Measurements from ENCODE around the gene FTH1. TPM values are rescaled to one million over a fixed set of nuclear protein-coding genes. Genes with fewer than 3 reads are reported as not detected.
"Not testable (repeated sequence)": the region's sequence is repeated elsewhere in the genome, so short reads cannot be mapped to it uniquely, and the experiment has no call there.

FTH1 gene
- 1,000 to 10,000 TPM; 2,113 to 2,527 (median 2,145) TPM for polyA plus RNA-seq (ENCODE audit: insufficient read length in 4 of 4)

- DNase-seq (ENCODE audit: low read depth in 4 of 4, low spot score in 3 of 4): peak; percentile 83 to 86 (median 84)
Observed at GRCh38 chr11:61967116-61967923, at the start of gene FTH1. TSS of gene FTH1 (minus strand) at chr11:61967634. CDS start at chr11:61967425, 209 bp downstream.

DNA sequence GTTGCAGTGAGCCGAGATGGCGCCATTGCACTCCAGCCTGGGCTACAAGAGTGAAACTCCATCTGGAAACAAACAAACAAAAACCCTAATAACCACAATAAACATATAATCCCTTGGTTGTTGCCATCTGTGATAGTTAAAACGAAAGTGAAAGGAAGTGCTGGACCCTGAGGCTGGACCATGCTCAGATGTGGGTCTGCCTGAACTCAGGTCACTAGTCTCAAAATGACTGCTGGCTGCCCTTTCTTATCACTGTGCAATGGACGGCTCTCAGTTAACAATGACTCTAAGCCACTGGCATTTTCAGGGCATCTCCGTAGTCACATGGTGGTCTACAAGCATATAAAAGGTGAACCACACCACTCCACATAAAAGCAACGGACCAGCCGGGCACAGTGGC is 48.2 kb upstream of the FTH1 start:
- DNase-seq (ENCODE audit: low read depth in 4 of 4, low spot score in 3 of 4): no peak

GRCh38 chr11:62013537-62014476 is 46.4 kb upstream of the FTH1 start:
- no peak for DNase-seq (ENCODE audit: low read depth in 4 of 4, low spot score in 3 of 4)

GRCh38 chr11:62012832-62013461 is 45.5 kb upstream of the FTH1 start:
- DNase-seq (ENCODE audit: low read depth in 4 of 4, low spot score in 3 of 4): no peak

DNA sequence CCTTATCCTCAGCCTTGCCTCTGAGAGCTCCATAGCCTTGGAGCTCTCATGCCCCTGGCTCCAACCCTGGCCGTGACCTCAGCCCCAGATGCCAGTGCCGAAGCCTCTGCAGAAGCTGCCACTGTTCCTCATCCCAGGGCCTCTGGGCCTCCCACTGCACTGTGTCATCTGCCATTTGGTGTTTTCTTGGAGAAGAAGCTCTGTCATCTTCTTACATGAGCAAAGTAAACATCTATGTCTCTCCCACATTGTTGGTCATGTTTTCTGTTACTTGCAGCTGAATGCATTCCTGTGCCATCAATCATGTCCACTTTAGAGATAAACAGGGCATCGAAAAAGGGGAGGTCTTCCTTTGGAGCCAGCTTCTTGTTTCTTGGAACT is 45.0 kb upstream of the FTH1 start:
- DNase-seq (ENCODE audit: low read depth in 4 of 4, low spot score in 3 of 4): no peak

GRCh38 chr11:62011881-62012280 is 44.4 kb upstream of the FTH1 start:
- DNase-seq (ENCODE audit: low read depth in 4 of 4, low spot score in 3 of 4): no peak

- no peak for DNase-seq (ENCODE audit: low read depth in 4 of 4, low spot score in 3 of 4)
Observed at GRCh38 chr11:62010935-62011528, 43.6 kb upstream of the FTH1 start.

GRCh38 chr11:62008193-62008592 is 40.8 kb upstream of the FTH1 start:
- no peak for DNase-seq (ENCODE audit: low read depth in 4 of 4, low spot score in 3 of 4)

DNA sequence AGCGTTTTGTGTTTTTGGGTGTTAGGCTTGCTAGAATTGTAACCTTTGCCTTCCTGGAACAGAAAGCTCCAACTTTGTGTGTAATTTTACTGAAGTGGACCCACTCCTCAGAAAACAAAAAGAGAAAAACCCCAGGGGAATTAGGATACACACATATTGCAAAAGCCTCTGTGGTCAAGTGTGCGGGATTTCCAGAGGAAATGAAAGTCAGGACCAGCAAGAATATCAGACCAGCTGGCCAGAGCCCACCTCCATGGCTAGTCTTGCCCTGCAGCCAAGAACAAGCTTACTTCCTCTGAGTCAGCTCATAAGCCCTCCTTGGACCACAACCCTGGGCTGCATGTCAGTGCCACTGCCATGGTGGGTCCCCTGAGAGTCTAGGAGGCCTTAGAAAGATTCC is 37.0 kb upstream of the FTH1 start:
- no peak for DNase-seq (ENCODE audit: low read depth in 4 of 4, low spot score in 3 of 4)

GRCh38 chr11:62002283-62002682 is 34.8 kb upstream of the FTH1 start:
- DNase-seq (ENCODE audit: low read depth in 4 of 4, low spot score in 3 of 4): not testable (repeated sequence)

GRCh38 chr11:62001450-62002191 is 34.2 kb upstream of the FTH1 start:
- peak in 1 of 4 donors; percentile 26 for DNase-seq (ENCODE audit: low read depth in 4 of 4, low spot score in 3 of 4)

DNA sequence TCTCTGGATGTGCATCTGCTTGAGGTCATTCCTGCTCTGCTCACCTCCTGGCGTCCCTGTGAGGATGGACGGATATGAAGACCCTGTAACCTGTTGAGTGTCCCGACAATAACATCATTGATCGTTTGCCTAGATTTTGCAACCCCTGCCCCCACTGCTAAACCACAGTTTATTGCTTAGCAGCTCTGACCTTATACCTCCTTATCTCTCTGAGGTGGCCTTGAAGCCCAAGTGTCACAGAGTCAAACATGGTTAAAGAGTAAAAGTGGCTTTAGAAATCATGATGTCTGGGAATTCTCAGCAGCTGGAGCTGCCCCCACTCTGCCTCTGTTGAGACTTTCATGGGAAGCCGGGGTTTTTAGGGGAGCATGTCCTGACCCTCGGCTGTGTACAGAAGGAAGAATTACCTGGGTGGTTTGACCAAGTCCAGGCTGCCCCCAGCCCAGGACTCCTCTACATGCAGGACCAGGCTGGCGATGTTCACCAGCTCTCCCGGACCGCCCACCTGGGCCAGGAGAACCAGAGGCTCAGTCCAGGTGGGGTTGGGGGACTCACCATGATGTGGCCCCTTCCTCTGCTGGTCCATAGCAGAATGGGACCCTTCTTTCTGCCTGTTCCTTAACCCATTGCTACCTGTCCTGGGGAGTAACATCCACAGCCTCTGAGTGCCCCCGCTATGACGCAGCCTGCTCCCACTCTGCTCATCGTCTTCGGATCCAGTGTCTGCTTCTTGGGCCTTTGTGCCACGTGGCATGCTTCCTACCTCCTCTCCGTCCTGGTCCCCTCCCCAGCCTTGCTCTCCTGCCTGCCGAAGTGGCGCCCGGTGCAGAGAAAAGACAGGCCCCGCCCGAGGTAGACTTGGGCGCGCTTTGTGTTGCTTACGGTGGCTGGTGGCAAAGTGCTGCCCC is 33.4 kb upstream of the FTH1 start:
- DNase-seq (ENCODE audit: low read depth in 4 of 4, low spot score in 3 of 4): no peak

DNA sequence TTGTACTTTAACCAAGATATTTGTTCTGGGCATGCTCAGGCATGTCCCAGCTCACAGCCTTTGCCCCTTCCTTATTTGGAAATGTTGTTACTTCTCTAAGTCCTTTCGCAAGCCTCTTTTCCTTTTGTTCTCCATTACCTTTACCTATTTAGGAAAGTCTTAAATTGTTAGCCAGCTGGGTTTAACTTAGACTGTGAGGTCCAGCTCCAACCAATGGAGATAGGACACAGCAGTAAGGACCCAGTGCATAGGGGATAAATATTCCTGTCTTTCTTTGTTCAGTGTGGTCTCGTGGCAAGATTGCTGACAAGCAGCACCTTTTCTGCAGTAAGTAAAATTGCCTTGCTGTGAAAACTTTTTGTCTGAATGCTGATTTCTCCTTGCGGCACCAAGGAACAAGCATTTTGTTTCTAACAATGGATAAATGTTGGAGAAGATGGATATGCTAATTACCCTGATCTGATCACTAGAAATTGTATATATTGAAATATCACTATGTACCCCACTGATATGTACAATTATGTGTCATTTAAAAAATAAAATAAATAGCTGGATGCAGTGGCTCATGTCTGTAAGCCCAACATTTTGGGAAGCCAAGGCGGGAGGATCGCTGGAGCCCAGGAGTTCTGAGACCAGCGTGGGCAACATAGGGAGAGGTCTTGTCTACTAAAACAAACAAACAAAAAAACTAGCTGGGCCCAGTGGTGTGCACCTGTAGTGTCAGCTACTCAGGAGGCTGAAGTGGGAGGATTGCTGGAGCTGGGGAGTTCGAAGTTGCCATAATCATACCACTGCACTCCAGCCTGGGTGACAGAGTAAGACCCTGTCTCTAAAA is 31.9 kb upstream of the FTH1 start:
- no peak for DNase-seq (ENCODE audit: low read depth in 4 of 4, low spot score in 3 of 4)

DNA sequence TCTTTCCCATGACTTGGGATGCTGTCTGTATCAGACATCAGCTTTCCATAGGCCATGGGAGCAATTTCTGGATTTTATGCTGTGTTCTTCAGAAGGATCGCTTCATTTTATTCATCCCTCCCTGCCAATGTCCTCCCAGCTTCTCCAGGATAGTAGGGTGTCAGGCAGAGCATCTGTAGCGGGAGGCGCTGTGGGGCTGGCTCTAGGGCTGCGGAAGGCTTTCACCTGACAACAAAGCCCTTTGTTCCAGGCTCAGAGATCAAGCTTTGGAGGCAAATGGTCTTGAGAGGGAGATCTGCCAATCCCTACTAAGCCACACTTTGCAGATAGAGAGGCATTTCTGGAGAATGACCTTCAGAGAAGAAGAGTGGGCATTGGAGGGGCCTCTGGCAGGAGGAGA is 29.5 kb upstream of the FTH1 start:
- DNase-seq (ENCODE audit: low read depth in 4 of 4, low spot score in 3 of 4): no peak

DNA sequence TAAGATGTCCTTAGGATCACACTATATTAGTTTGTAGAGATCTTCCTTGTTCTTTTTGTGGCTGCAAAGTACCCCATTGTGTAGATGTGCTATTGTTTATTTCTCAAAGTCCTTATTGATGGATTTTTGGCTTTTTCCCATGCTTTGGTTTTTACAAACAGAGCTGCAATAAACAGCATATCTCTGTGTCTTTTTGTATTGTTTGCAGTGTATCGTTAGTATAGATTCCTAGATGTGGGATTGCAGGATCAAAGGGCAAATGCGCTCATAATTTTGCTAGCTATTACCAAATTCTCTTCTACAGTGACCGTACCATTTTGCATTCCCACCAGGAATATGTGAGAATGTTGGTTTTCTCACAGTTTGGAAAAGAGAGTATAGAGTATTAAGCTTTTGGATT is 27.5 kb upstream of the FTH1 start:
- DNase-seq (ENCODE audit: low read depth in 4 of 4, low spot score in 3 of 4): no peak

- DNase-seq (ENCODE audit: low read depth in 4 of 4, low spot score in 3 of 4): no peak
Observed at GRCh38 chr11:61985869-61986268, 18.4 kb upstream of the FTH1 start.

DNA sequence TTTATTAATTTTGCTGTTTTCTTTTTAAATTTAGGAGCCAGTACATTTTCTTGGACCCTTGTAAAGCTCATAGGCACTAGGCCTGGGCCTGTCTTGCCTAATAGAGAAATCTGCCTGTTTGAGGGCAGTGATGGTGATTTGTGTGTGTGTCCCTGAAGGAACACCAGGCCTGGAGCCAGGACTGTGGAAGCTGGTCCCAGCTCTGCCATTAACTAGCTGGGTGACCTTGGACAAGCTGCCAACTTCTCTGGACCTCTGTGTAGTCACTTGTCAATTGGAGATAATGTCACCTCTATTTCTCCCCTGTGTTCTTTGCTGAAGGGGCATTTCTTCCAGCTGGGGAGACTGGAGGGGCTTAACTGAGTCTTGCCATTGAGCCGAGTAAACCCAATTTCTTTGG is 16.0 kb upstream of the FTH1 start:
- no peak for DNase-seq (ENCODE audit: low read depth in 4 of 4, low spot score in 3 of 4)

All from right renal pelvis (tissue), 4 donors.